GM20000 (cell line): ENCODE data around the gene NUP93.

Source experiments
- DNase-seq: peaks from one replicate; pipeline ENCODE4 v3.0.0; 2012; ENCODE audit warnings: low spot score
- CTCF ChIP-seq: IDR thresholded peaks from 2 replicates; pipeline ENCODE4 v1.5.1; 2012; ENCODE audit warnings: mild to moderate bottlenecking, control low read depth; ENCODE audit errors: extremely low read depth, missing control alignments

Gene NUP93

GRCh38 chr16:56781528-56781961 lies 51.6 kb downstream of the NUP93 start:
- no peak for DNase-seq

GRCh38 chr16:56783344-56783743 lies 53.4 kb downstream of the NUP93 start:
- DNase-seq, result no peak
- no peak for TF ChIP-seq CTCF

More at GRCh38 chr16:56781528-56781961, 51.6 kb downstream of the NUP93 start:
- TF ChIP-seq CTCF, result no peak

- no peak for TF ChIP-seq CTCF
- no peak for DNase-seq
Measured at GRCh38 chr16:56785317-56785716, 55.4 kb downstream of the NUP93 start.

GRCh38 chr16:56787167-56787566 lies 57.2 kb downstream of the NUP93 start:
- no peak for DNase-seq
- no peak for TF ChIP-seq CTCF

- no peak for DNase-seq
- no peak for TF ChIP-seq CTCF
Measured at GRCh38 chr16:56788435-56788834, 58.5 kb downstream of the NUP93 start.

- TF ChIP-seq CTCF, result no peak
- DNase-seq, result no peak
Measured at GRCh38 chr16:56789360-56789759, 59.4 kb downstream of the NUP93 start.

- DNase-seq, result no peak
- TF ChIP-seq CTCF, result no peak
Measured at GRCh38 chr16:56792967-56793366, 63.0 kb downstream of the NUP93 start.
